Endothelial cell of umbilical vein (primary cell): Measurements from ENCODE around the gene HOXD10. TPM values are rescaled to one million over a fixed set of nuclear protein-coding genes. Genes with fewer than 3 reads are reported as not detected.
A peak's percentile ranks its signal among the peaks of the same experiment; 100 is the strongest.

Experiments used
- BruUV-seq: library from RNA; stranded (reverse); fragments of 400-500 nt; replicated peaks from 2 replicates; lab custom pipeline; 2021; lab: Mats Ljungman, UMichigan
- CTCF ChIA-PET: fragments of 300-600, 350-600 bp; sonication (Branson Sonifier 250); formaldehyde crosslinking; loops from one replicate; lab custom pipeline; 2021; ENCODE audit warnings: antibody characterized with exemption, inconsistent platforms; lab: Charles Lee
- POLR2A ChIA-PET: fragments of 300-600, 350-600 bp; sonication (Branson Sonifier 250); formaldehyde crosslinking; loops from one replicate; lab custom pipeline; 2021; ENCODE audit warnings: antibody characterized with exemption, inconsistent platforms; lab: Charles Lee
- DNase-seq: peaks from one replicate; pipeline ENCODE4 v3.0.0-alpha.2; 2011; ENCODE audit warnings: low read depth, low spot score
- FAIRE-seq: peaks from 2 replicates; lab custom pipeline; 2011; peaks lifted over from hg19 to GRCh38; lab: Jason Lieb, UNC
- H2AFZ ChIP-seq: 2 replicates; pipeline ENCODE4 v1.6.0; 2012; ENCODE audit warnings: low read depth, low read length, control low read depth, inconsistent platforms
- H3K27ac ChIP-seq: 2 replicates; pipeline ENCODE4 v1.5.1; 2011; ENCODE audit warnings: low read depth, mild to moderate bottlenecking, control low read depth, low read length, moderate library complexity; ENCODE audit not compliant: insufficient read depth
- H3K27me3 ChIP-seq, 2 experiments: 2 replicates each; pipeline versions ENCODE4 v1.6.0 to v1.6.1; 2011; ENCODE audit warnings: low read length in 2 of 2, mixed read lengths in 1 of 2; ENCODE audit not compliant: control insufficient read depth in 2 of 2, insufficient read depth in 2 of 2
- H3K36me3 ChIP-seq, 2 experiments: 2 replicates in 1 of 2; 3 replicates in 1 of 2; pipeline ENCODE4 v1.5.1; 2011; ENCODE audit warnings: low read length in 2 of 2, mild to moderate bottlenecking in 1 of 2, moderate library complexity in 1 of 2; ENCODE audit not compliant: control insufficient read depth in 2 of 2, insufficient read depth in 2 of 2; ENCODE audit errors: extremely low read depth in 1 of 2
- H3K4me1 ChIP-seq: 3 replicates; pipeline ENCODE4 v1.5.1; 2011; ENCODE audit warnings: mild to moderate bottlenecking, low read length; ENCODE audit not compliant: control insufficient read depth, insufficient read depth; ENCODE audit errors: extremely low read depth
- H3K4me2 ChIP-seq: 2 replicates; pipeline ENCODE4 v1.6.1; 2011; ENCODE audit warnings: low read length, control low read depth, mixed read lengths; ENCODE audit not compliant: insufficient read depth
- H3K4me3 ChIP-seq, 3 experiments: fragments of 200-600 bp in 1 of 3; sonication (generic), shearing (Covaris generic) in 1 of 3; replicated peaks in 1 of 3; 2 replicates each; pipeline ENCODE4 v1.5.1; 2011 to 2016; ENCODE audit warnings: control low read depth in 3 of 3, low read length in 3 of 3, mild to moderate bottlenecking in 2 of 3, inconsistent platforms in 1 of 3, low read depth in 1 of 3, moderate library complexity in 1 of 3; ENCODE audit not compliant: insufficient read depth in 1 of 3
- H3K79me2 ChIP-seq: 2 replicates; pipeline ENCODE4 v1.6.0; 2012; ENCODE audit warnings: low read length, inconsistent platforms; ENCODE audit not compliant: control insufficient read depth, insufficient read depth
- H3K9ac ChIP-seq: replicated peaks from 2 replicates; pipeline ENCODE3; 2011; ENCODE audit warnings: low read length, control low read depth; ENCODE audit not compliant: insufficient read depth; ENCODE audit errors: extremely low read depth
- H3K9me1 ChIP-seq: replicated peaks from 3 replicates; pipeline ENCODE4 v1.6.0; 2011; ENCODE audit warnings: mild to moderate bottlenecking, low read length; ENCODE audit not compliant: control insufficient read depth, insufficient read depth; ENCODE audit errors: extremely low read depth
- H3K9me3 ChIP-seq: replicated peaks from 2 replicates; pipeline ENCODE4 v1.5.1; 2012; ENCODE audit warnings: low read length, inconsistent platforms; ENCODE audit not compliant: control insufficient read depth, insufficient read depth
- H4K20me1 ChIP-seq: replicated peaks from 2 replicates; pipeline ENCODE3; 2011; ENCODE audit warnings: mild to moderate bottlenecking, low read length; ENCODE audit not compliant: control insufficient read depth, insufficient read depth; ENCODE audit errors: extremely low read depth
- EZH2 ChIP-seq: IDR thresholded peaks from 2 replicates; pipeline ENCODE4 v1.6.1; 2012; ENCODE audit warnings: borderline replicate concordance, low read depth, mild to moderate bottlenecking, moderate library complexity, low read length, inconsistent platforms; ENCODE audit not compliant: severe bottlenecking
- FOS ChIP-seq: IDR thresholded peaks from 2 replicates; pipeline ENCODE4 v1.6.1; 2011; ENCODE audit warnings: mild to moderate bottlenecking, low read length, moderate library complexity, borderline replicate concordance; ENCODE audit not compliant: insufficient read depth
- GATA2 ChIP-seq: IDR thresholded peaks from 2 replicates; pipeline ENCODE4 v1.7.0; 2011; ENCODE audit warnings: low read depth, mild to moderate bottlenecking, moderate library complexity, mixed read lengths, low read length; ENCODE audit not compliant: insufficient read length, insufficient read depth
- JUN ChIP-seq: IDR thresholded peaks from 2 replicates; pipeline ENCODE4 v1.6.1; 2011; ENCODE audit warnings: borderline replicate concordance, low read depth; ENCODE audit not compliant: insufficient read length, insufficient read depth
- MYC ChIP-seq: IDR thresholded peaks from one replicate; pipeline ENCODE4 v1.6.1; 2011; ENCODE audit warnings: mild to moderate bottlenecking, low read depth, low read length
- POLR2A ChIP-seq: IDR thresholded peaks from 2 replicates; pipeline ENCODE4 v1.6.1; 2012; ENCODE audit warnings: low read depth, mild to moderate bottlenecking, control low read depth, low read length
- POLR2AphosphoS5 ChIP-seq: IDR thresholded peaks from 2 replicates; pipeline ENCODE4 v1.6.1; 2012; ENCODE audit warnings: low read depth, mild to moderate bottlenecking, control low read depth, low read length, moderate library complexity; ENCODE audit not compliant: insufficient read depth
- dilution Hi-C: fragments of 300-500 bp; cut with MboI; formaldehyde crosslinking; loops from one replicate; pipeline ENCODE4 v1.15.0; 2019; ENCODE audit warnings: low sequenced_read_pairs; ENCODE audit not compliant: extremely low pct_ligation_motif_present
- intact Hi-C: fragments of 100-400 bp; cut with micrococcal nuclease; formaldehyde crosslinking; loops from one replicate; pipeline ENCODE4 v1.10.0; 2022
- polyA plus RNA-seq, 4 experiments: library from polyadenylated mRNA; depleted of rRNA in 3 of 4; stranded (reverse) in 3 of 4; unstranded in 1 of 4; fragments of >200 nt; gene quantifications; 2 replicates each; pipeline versions ENCODE4 v1.2.1 to v1.2.3, GENCODE V29; 2011 to 2012; ENCODE audit warnings: missing spikeins in 1 of 4
- total RNA-seq: library from RNA; stranded (reverse); gene quantifications from 2 replicates; pipeline ENCODE4 v1.2.3, GENCODE V29; 2021
- TF ChIP-seq, protein P1 (sequence below), 2 donors: IDR thresholded peaks; 1 replicate in 1 of 2; 2 replicates in 1 of 2; pipeline ENCODE4 v1.5.1; 2011; ENCODE audit warnings: low read length in 2 of 2, mild to moderate bottlenecking in 2 of 2, moderate library complexity in 2 of 2, control low read depth in 1 of 2, inconsistent platforms in 1 of 2, low read depth in 1 of 2; ENCODE audit not compliant: insufficient read depth in 1 of 2; ENCODE audit errors: extremely low read depth in 1 of 2

The HOXD10 gene
- total and polyA plus RNA-seq, 2 donors (not counting 3 experiments of a cell fraction or from before 2014, with no cell fraction given) = not detected

DNA sequence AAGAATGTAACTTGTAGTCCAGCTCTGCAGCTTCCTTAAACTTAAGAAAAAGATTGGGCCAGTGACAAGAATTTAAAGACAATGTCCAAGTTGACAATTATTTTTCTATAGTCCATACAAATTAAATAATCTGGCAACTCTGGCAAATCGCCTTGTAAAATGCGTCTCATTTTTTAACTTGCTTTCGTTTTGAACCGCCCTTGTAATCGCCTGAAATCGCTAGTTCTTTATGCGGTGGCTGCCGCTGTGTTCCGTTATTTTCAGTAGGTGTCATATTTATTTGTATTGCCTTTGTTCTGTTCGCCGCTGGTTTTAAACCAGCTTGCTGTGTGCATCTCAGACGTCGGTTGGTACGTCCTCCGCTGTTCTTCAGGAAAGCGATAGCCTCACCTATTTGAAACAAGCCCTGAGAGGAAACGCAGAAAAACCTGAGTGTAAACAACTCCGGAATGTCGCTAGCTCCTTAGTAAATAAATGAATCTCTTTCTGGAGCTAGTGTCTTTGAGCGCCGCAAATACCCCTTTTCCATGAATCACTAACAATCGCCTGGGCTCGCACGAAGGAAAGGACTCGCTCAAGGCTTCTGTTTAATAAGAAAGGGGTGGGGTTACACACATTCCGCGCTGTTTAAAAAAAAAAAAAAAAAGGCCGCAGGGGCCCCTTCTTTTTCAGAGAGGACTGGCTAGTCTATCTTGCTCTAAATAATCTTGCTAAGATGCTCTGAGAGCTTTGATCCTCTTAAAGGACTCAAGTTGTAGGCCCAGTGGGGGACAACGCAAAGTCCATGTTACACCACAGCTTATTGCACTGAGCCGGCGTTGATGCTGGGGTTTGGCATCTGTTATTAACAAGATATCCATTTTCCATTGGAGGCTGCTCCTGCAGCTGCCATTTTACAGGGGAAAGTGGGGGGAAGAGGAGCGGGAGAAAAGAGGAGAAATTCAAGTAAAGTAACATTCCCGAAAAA is 15.9 kb downstream of the HOXD10 start:
- Histone ChIP-seq H3K9me3 (no peaks in the 10 kb centered on the region), H3K27me3 (no peaks in the 10 kb centered on the region), H3K4me3 (peak overlapping the region; percentile 39 to 93 (median 88)), H3K79me2 (peaks cover 30% of the 10 kb centered on the region), H3K27ac (peak overlapping the region; percentile 67), H4K20me1 (no peaks in the 10 kb centered on the region), H3K4me1 (peaks cover 48% of the 10 kb centered on the region), H3K4me2 (peak overlapping the region; percentile 99), H3K9me1 (no peaks in the 10 kb centered on the region), H2AFZ (peak overlapping the region; percentile 30), H3K9ac (peak overlapping the region; percentile 90), H3K36me3 (no peaks in the 10 kb centered on the region)
- peak; percentile 86 for DNase-seq
- CTCF ChIA-PET = interaction anchor here (1.0 to 10.1 kb wide), 16 partner anchors 7 to 1016 kb away, joined by 3 to 458 read pairs (median 5); partner anchors contain the start of gene HOXD9
- POLR2A ChIA-PET = interaction anchor here (0.7 to 1.9 kb wide), 3 partner anchors 480 to 535 kb away, joined by 3 to 11 read pairs (median 3); no protein-coding TSS in a partner anchor
- peak; percentile 70 for FAIRE-seq
- intact Hi-C loops = no loop called here
- BruUV-seq = no TSS peak
- TF ChIP-seq, protein P1, sequence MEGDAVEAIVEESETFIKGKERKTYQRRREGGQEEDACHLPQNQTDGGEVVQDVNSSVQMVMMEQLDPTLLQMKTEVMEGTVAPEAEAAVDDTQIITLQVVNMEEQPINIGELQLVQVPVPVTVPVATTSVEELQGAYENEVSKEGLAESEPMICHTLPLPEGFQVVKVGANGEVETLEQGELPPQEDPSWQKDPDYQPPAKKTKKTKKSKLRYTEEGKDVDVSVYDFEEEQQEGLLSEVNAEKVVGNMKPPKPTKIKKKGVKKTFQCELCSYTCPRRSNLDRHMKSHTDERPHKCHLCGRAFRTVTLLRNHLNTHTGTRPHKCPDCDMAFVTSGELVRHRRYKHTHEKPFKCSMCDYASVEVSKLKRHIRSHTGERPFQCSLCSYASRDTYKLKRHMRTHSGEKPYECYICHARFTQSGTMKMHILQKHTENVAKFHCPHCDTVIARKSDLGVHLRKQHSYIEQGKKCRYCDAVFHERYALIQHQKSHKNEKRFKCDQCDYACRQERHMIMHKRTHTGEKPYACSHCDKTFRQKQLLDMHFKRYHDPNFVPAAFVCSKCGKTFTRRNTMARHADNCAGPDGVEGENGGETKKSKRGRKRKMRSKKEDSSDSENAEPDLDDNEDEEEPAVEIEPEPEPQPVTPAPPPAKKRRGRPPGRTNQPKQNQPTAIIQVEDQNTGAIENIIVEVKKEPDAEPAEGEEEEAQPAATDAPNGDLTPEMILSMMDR (IDR thresholded peaks at IDR 0.05; ENCODE audit: extremely low read depth in 1 of 2, insufficient read depth in 1 of 2, low read depth in 1 of 2, low read length in 2 of 2) = no peak
- TF ChIP-seq GATA2 (no peak), MYC (no peak), JUN (no peak), POLR2AphosphoS5 (peak; percentile 18), EZH2 (no peak), FOS (no peak), POLR2A (no peak)
- dilution Hi-C loops = loop anchor here (25.0 kb wide), 1 partner anchor 505 kb away; no protein-coding TSS in a partner anchor
